ENCODE data around the gene POU2AF2.

Gene POU2AF2

DNA sequence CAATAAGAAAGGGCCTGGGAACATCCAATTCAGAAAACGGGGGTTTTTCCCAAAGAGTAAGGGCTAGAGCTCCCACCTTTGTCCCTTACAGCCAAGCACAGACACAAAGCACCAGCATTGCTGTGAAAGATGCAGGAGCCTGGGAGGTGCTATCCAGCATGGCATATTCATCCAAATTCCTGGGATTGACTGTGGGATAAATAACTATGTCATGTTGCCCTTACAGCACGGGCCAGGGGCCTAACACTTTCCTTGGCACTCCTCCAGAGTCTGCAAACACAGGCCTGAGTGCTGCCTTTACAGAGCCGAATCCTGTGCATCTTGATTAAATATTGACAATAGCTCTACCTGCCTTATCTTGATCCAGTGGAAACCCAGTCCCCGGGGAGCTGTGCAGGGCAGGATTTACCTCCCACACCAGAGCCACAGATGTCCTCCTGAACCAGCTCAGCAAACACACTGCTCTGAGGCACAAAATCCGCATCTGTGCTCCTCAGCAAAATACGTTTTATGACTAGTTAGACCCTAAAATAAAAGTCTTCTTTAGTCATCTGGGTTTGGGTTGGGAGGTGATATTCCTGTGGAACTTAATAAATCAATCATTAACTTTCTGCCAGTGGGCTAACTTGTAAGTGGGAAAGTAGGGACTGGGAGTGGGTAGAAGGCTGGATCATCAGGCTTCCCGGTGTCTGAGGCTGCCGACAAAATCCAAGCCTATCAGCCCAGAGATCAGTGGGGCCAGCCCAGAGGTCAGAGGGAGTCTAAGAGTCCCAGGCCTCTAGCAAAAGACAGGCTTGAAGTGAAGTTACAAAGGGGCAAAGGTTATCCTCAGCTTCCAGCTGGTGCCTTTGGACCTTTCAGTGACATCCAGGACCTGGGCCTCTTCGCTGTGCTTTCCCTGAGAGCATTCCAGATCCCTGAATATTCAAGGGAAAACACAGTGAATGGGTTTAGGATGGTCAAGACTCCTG is 89.3 kb downstream of the POU2AF2 start:
- DNase-seq: no peak

DNA sequence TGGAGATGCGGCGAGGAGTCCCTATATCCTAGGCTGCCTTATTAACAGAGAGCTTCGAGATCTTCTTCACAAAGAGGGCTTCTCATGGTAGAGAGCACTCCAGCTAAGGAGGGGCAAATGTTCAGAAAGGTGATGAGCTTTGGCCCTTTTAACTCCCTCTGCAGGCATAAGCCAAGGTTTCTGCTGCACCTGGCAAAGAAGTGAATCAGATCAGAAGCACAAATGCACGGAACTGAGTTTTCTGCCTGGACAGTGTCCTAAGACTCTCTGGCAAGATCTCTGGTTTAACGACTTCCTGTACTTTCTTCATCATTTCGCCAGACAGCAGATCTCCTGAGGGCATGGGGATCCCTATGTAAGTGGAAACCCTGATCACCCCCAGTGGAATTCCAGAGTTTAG is 90.0 kb downstream of the POU2AF2 start:
- DNase-seq: no peak

Measured in Kasumi-1 (cell line).